A673 (cell line): Measurements from ENCODE around the gene TWNK. TPM values are rescaled to one million over a fixed set of nuclear protein-coding genes. Genes with fewer than 3 reads are reported as not detected.

Source experiments
- BruUV-seq: library from RNA; stranded (reverse); fragments of 400-500 nt; replicated peaks from 2 replicates; lab custom pipeline; 2021; lab: Mats Ljungman, UMichigan
- CTCF ChIA-PET: fragments of 300-600 bp; sonication (Branson Sonifier 250); formaldehyde crosslinking; loops from one replicate; lab custom pipeline; 2022; ENCODE audit warnings: antibody characterized with exemption; lab: Charles Lee
- POLR2A ChIA-PET: fragments of 300-600 bp; sonication (Branson Sonifier 250); formaldehyde crosslinking; loops from one replicate; lab custom pipeline; 2022; ENCODE audit warnings: antibody characterized with exemption; ENCODE audit not compliant: low non-redundant PET; lab: Charles Lee
- DNase-seq: peaks from one replicate; pipeline ENCODE4 v3.0.0-alpha.2; 2015; ENCODE audit warnings: low spot score
- H3K27ac ChIP-seq: fragments of 200-600 bp; sonication (generic); 2 replicates; pipeline ENCODE4 v1.5.1; 2016; ENCODE audit warnings: mixed run types, low read depth, mild to moderate bottlenecking, mixed read lengths, antibody characterized with exemption, low read length; ENCODE audit not compliant: poor library complexity, severe bottlenecking
- H3K27me3 ChIP-seq: fragments of 200-600 bp; sonication (generic); replicated peaks from 2 replicates; pipeline ENCODE4 v1.6.1; 2017; ENCODE audit warnings: mixed run types, low read depth, mild to moderate bottlenecking, mixed read lengths, antibody characterized with exemption, low read length; ENCODE audit not compliant: insufficient read depth, poor library complexity
- H3K36me3 ChIP-seq: fragments of 200-600 bp; sonication (generic); 2 replicates; pipeline ENCODE4 v1.6.1; 2016; ENCODE audit warnings: mixed run types, mild to moderate bottlenecking, mixed read lengths, antibody characterized with exemption, low read length; ENCODE audit not compliant: insufficient read depth, poor library complexity, severe bottlenecking
- H3K4me1 ChIP-seq: fragments of 200-600 bp; sonication (generic); 2 replicates; pipeline ENCODE4 v1.6.1; 2017; ENCODE audit warnings: mixed run types, mild to moderate bottlenecking, mixed read lengths, antibody characterized with exemption, low read length; ENCODE audit not compliant: insufficient read depth, poor library complexity, severe bottlenecking
- H3K4me3 ChIP-seq: fragments of 200-600 bp; sonication (generic); 2 replicates; pipeline ENCODE4 v1.5.1; 2016; ENCODE audit warnings: low read depth, mixed run types, mild to moderate bottlenecking, mixed read lengths, low read length; ENCODE audit not compliant: poor library complexity, severe bottlenecking
- H3K9me3 ChIP-seq: fragments of 200-600 bp; sonication (generic); 2 replicates; pipeline ENCODE4 v1.6.1; 2016; ENCODE audit warnings: mixed run types, low read depth, mild to moderate bottlenecking, mixed read lengths, antibody characterized with exemption, low read length; ENCODE audit not compliant: poor library complexity, severe bottlenecking
- EZH2 ChIP-seq: fragments of 200-600 bp; sonication (generic); IDR thresholded peaks from 2 replicates; pipeline ENCODE4 v1.6.1; 2017; ENCODE audit warnings: borderline replicate concordance, low read depth, mild to moderate bottlenecking, mixed read lengths, antibody characterized with exemption, low read length; ENCODE audit not compliant: poor library complexity, severe bottlenecking
- intact Hi-C: fragments of 100-400 bp; cut with micrococcal nuclease; formaldehyde crosslinking; loops from one replicate; pipeline ENCODE4 v1.10.0; 2022; ENCODE audit not compliant: unreplicated experiment
- total RNA-seq: library from RNA; stranded (reverse); gene quantifications from 2 replicates; pipeline ENCODE4 v1.2.3, GENCODE V29; 2021
- TF ChIP-seq, protein P1 (sequence below): fragments of 300-800, 200-600 bp; sonication (generic); conservative IDR thresholded peaks from 2 replicates; pipeline ENCODE4 v1.5.1; 2017; ENCODE audit warnings: low read depth, mild to moderate bottlenecking, antibody characterized with exemption, low read length, moderate library complexity, mixed read lengths

TWNK gene
- total RNA-seq, 1 experiment from 2014 or later = 29.5 TPM

GRCh38 chr10:101038484-101038883 lies 51.1 kb downstream of the TWNK start:
- no peak overlapping the region for H3K27ac ChIP-seq
- BruUV-seq = no TSS peak
- no peaks in the 10 kb centered on the region for H3K36me3 ChIP-seq
- ChIA-PET CTCF (no interaction called here), POLR2A (no interaction called here)
- no peak for TF ChIP-seq EZH2
- TF ChIP-seq, protein P1, sequence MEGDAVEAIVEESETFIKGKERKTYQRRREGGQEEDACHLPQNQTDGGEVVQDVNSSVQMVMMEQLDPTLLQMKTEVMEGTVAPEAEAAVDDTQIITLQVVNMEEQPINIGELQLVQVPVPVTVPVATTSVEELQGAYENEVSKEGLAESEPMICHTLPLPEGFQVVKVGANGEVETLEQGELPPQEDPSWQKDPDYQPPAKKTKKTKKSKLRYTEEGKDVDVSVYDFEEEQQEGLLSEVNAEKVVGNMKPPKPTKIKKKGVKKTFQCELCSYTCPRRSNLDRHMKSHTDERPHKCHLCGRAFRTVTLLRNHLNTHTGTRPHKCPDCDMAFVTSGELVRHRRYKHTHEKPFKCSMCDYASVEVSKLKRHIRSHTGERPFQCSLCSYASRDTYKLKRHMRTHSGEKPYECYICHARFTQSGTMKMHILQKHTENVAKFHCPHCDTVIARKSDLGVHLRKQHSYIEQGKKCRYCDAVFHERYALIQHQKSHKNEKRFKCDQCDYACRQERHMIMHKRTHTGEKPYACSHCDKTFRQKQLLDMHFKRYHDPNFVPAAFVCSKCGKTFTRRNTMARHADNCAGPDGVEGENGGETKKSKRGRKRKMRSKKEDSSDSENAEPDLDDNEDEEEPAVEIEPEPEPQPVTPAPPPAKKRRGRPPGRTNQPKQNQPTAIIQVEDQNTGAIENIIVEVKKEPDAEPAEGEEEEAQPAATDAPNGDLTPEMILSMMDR = peak; percentile 21; the same call in 1 of the 2 replicates
- no peaks in the 10 kb centered on the region for H3K27me3 ChIP-seq
- no peaks in the 10 kb centered on the region for H3K9me3 ChIP-seq
- H3K4me3 ChIP-seq = no peak overlapping the region
- intact Hi-C loops = no loop called here
- no peak for DNase-seq
- H3K4me1 ChIP-seq = peaks cover 23% of the 10 kb centered on the region

DNA sequence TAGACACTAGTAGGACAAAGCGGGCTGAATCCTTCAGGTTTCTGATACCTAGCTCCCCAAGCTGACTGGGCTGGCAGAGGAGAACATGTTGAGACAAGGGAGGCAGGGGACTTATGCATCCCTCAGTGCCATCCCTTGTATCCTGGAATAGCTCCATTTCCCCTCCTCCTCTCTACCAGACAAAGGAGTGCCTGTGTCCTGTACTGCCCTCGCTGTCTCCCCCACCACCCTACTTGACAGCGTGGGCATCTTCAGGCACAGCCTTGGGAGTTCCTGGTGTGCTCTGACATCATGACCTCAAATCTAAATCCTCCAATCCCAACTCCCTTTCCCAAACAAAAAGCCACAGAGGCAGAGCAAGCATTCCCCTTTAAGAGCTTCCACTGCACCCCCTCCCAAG lies 52.7 kb downstream of the TWNK start:
- no peak for DNase-seq
- POLR2A ChIA-PET = no interaction called here
- CTCF ChIA-PET = no interaction called here
- Histone ChIP-seq H3K27me3 (no peaks in the 10 kb centered on the region), H3K4me3 (no peak overlapping the region), H3K4me1 (peaks cover 24% of the 10 kb centered on the region), H3K36me3 (no peaks in the 10 kb centered on the region), H3K27ac (no peak overlapping the region), H3K9me3 (no peaks in the 10 kb centered on the region)
- TF ChIP-seq EZH2 = no peak
- TF ChIP-seq, protein P1 = no peak
- no TSS peak for BruUV-seq
- intact Hi-C loops = loop anchor here (5.0 kb wide), 1 partner anchor 102 kb away; no protein-coding TSS in a partner anchor

GRCh38 chr10:101040851-101041250 lies 53.5 kb downstream of the TWNK start:
- no peak for DNase-seq
- Histone ChIP-seq H3K27ac (no peak overlapping the region), H3K36me3 (no peaks in the 10 kb centered on the region), H3K4me3 (no peak overlapping the region), H3K4me1 (peaks cover 24% of the 10 kb centered on the region), H3K9me3 (no peaks in the 10 kb centered on the region), H3K27me3 (no peaks in the 10 kb centered on the region)
- BruUV-seq = no TSS peak
- POLR2A ChIA-PET = no interaction called here
- intact Hi-C loops = loop anchor here (5.0 kb wide), 1 partner anchor 101 kb away; no protein-coding TSS in a partner anchor
- TF ChIP-seq, protein P1 = no peak
- TF ChIP-seq EZH2 = no peak
- CTCF ChIA-PET = interaction anchor here (0.7 to 3.5 kb wide), 10 partner anchors 9 to 251 kb away, joined by 3 to 20 read pairs (median 7); no protein-coding TSS in a partner anchor
